A673 (cell line): Measurements from ENCODE around the gene KRT74.

Source experiments
- EZH2 ChIP-seq: fragments of 200-600 bp; sonication (generic); IDR thresholded peaks from 2 replicates; pipeline ENCODE4 v1.6.1; 2017; ENCODE audit warnings: borderline replicate concordance, low read depth, mild to moderate bottlenecking, mixed read lengths, antibody characterized with exemption, low read length; ENCODE audit not compliant: poor library complexity, severe bottlenecking
- TF ChIP-seq, protein P1 (sequence below): fragments of 300-800, 200-600 bp; sonication (generic); conservative IDR thresholded peaks from 2 replicates; pipeline ENCODE4 v1.5.1; 2017; ENCODE audit warnings: low read depth, mild to moderate bottlenecking, antibody characterized with exemption, low read length, moderate library complexity, mixed read lengths

DNA sequence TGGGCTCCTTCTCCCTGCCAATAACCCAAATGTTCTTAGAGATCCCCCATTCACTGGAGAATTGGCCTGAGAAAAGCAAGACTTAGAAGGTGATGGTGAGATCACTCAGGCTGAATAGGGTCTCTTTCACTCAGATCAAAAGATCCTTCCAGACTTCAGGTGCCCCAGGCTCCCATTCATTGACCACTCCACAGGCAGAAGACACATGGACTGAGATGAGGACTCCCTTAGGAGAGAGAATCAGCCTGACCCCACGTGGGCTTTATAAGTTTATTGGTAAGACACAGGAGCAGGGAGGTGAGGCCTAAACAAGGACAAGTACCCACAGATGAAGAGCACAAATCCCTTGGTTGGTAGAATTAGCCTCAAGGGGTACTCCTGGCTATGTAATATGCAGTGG, 33.7 kb upstream of the KRT74 start:
- TF ChIP-seq, protein P1, sequence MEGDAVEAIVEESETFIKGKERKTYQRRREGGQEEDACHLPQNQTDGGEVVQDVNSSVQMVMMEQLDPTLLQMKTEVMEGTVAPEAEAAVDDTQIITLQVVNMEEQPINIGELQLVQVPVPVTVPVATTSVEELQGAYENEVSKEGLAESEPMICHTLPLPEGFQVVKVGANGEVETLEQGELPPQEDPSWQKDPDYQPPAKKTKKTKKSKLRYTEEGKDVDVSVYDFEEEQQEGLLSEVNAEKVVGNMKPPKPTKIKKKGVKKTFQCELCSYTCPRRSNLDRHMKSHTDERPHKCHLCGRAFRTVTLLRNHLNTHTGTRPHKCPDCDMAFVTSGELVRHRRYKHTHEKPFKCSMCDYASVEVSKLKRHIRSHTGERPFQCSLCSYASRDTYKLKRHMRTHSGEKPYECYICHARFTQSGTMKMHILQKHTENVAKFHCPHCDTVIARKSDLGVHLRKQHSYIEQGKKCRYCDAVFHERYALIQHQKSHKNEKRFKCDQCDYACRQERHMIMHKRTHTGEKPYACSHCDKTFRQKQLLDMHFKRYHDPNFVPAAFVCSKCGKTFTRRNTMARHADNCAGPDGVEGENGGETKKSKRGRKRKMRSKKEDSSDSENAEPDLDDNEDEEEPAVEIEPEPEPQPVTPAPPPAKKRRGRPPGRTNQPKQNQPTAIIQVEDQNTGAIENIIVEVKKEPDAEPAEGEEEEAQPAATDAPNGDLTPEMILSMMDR, result no peak
- TF ChIP-seq EZH2, result no peak
